SKM-1 (cell line): Measurements from ENCODE around the gene ADAMTSL3.

Source experiments
- DNase-seq: peaks from one replicate; lab custom pipeline; 2025; ENCODE audit not compliant: unreplicated experiment; lab: John Stamatoyannopoulos, UW

ADAMTSL3 gene

GRCh38 chr15:83654379-83655236, 685 bp downstream of the ADAMTSL3 start:
- no peak for DNase-seq

DNA sequence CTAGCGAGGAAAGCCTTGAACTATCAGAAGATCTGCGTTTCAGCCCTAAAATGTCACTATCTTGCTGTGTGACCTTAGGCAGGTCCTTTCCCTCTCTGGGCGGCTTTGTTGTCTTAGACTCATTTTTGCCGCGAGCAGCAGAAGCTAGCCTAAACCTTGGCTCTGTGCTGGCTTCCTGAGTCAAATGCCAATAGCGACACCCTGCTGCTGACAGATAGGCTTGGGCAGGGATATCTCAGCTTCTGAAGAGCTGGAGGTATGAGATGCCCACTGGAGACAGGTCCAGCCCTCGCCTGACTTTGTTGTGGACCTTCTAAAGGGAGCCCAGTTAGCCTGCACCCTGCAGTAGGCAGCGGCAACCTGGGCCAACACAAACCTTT, 1.3 kb downstream of the ADAMTSL3 start:
- no peak for DNase-seq

DNA sequence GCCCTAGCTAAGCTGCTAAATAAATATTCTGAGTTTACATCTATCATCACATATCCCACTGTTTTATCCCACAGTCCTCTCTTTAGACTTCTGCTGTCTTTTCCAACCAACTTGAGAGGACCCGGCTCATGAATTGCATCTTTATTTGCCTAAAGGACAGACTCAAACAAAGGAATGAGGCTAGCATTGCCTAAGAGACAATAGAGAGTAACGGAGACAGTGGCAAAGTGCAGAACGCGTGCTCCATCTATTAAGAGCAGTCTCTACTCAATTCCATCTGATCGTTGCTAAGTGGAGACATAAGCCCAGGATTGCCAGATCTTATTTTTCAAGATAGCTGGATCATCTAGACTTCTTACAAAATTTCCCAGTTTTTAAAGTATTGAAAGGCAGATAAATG, 2.3 kb downstream of the ADAMTSL3 start:
- no peak for DNase-seq

- DNase-seq = no peak
Measured at GRCh38 chr15:83656943-83657528, 3.1 kb downstream of the ADAMTSL3 start.

- DNase-seq = no peak
Measured at GRCh38 chr15:83657549-83657948, 3.6 kb downstream of the ADAMTSL3 start.

DNA sequence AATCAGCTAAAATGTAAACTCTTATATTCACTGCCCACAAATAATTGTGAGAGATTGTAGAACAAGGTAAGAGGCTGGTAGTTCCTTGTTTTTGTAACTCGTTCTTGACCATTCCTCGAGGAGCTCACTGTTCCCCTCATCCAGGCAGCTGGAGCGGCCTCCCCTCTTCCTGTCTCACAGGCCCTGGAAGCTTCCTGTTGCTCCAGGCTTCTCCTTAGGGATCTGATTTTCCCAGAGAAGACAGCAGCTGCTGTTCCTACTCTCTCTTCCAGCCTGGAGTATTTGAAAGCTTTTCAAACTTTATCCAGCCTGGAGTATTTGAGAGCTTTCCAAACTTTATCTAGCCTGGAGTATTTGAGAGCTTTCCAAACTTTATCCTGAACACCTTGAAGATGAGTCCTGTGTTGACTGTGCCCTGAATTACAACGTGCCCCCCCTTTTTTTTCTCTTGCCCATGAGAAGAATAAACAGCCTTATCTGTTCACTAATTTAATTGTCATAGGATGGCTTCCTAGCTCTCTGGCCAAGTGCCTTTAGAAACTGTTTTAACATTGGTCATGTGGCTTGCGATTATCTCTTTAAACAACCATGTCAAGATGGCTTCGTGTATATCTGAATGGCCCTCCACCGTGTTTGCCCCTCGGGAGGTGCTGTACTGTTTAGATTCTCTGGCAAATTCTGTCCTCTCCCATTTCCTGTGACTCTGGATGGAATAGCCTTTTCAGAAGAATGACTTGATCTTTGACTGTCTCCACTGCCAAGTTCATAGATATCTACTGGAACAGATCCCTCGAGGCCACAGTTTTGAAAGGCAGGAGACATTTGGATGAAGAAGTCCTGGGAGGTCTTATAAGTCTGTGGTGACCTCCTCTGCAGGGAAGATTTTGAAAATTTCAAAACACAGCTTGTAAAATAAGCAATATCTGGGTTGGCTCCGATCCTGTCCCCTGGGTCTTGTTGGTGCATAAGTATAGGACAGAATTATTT, 4.8 kb downstream of the ADAMTSL3 start:
- DNase-seq = no peak

DNA sequence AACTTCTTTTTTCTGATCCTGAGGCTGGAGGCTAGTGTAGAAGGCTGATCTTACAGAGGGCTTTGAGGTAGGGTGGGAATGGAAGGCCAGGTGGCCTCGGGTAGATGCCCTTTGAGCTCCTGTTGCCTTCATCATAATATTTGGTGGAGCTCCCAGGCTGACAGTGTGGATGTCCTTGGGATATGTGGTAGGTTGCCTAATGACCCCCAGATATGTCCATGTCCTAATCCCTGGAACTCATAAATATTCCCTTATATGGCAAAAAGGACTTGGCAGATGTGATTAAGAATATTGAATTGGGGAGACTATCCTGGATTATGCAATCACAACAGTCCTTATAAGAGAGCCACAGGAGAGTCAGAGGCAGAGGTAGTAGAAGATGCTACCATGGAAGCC, 5.5 kb downstream of the ADAMTSL3 start:
- DNase-seq = no peak

DNA sequence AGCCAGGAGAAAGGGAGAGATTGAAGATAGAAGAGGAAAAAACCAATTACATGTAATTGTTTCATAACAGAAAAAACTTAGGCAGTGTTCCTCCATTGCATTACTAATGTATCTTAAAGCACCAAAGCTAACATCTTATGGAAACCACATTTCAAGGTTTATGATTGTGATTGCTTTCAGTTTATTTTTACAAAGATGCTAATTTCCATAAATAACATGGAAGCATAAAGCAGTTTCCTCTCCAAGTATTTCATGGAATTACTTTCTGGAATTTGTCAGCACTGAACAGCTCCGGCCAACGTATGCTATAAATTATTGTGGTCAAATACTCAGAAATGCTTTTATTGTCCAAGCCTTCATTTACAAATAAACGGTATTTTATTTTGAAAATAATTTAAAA, 11.6 kb downstream of the ADAMTSL3 start:
- DNase-seq = no peak

- DNase-seq = no peak
Measured at GRCh38 chr15:83670672-83671229, 16.8 kb downstream of the ADAMTSL3 start.

GRCh38 chr15:83671603-83672002, 17.7 kb downstream of the ADAMTSL3 start:
- no peak for DNase-seq

DNA sequence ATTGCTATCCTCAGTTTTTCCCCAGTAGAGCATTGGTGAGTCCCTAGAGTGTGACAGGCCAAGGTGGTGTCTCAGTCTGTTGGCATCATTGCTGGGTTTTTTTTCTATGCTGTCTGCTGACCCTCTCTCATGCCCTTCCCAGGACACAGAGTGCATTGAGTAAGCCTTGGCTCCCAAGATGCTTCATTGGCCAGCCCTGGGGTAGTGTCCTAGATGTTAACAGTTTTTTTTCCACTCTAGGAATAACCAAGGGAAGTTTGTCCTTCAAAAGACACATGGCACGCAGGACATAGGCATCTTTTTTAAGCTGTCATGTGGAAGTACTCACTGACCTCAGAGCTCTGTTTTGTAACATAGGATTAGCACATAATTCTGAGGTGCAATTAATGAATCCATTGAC, 19.5 kb downstream of the ADAMTSL3 start:
- no peak for DNase-seq

- no peak for DNase-seq
Measured at GRCh38 chr15:83682476-83683088, 28.7 kb downstream of the ADAMTSL3 start.

- no peak for DNase-seq
Measured at GRCh38 chr15:83685916-83686332, 32.0 kb downstream of the ADAMTSL3 start.

DNA sequence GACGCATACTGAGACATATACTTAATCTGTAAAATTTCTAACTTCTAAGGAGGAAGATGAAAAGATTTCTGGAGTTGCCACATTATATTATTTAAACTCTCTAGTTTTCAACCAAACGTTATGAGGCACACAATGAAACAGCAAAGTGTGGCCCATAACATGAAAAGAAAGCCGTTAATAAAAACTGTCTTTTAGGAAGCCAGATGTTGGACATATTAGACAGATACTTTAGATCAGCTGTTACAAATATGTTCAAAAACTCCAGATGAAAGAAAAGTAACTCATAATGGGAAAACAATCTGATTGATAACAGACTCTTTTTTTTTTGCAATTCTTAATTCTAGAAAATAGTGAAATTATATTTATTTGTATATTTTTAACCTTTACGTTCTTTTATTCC, 34.3 kb downstream of the ADAMTSL3 start:
- DNase-seq = no peak

DNA sequence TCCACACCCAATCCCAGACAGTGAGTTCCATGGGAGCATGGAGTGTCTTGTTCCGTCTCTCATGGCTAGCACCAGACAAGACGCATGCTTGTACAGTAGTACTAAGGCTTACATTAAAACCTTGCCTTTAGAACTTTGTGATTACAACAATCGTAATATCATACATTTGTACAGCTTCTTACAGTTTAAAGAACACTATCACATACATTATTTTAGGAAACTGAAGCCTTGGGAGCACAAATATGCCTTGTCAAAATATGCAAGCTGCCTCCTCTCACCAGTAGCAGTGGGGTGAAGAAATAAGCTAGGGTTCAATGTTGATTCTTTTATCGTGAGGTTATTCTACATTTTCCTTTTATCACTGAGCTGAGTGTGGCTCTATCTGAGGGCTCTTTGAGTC, 36.8 kb downstream of the ADAMTSL3 start:
- DNase-seq = no peak

DNA sequence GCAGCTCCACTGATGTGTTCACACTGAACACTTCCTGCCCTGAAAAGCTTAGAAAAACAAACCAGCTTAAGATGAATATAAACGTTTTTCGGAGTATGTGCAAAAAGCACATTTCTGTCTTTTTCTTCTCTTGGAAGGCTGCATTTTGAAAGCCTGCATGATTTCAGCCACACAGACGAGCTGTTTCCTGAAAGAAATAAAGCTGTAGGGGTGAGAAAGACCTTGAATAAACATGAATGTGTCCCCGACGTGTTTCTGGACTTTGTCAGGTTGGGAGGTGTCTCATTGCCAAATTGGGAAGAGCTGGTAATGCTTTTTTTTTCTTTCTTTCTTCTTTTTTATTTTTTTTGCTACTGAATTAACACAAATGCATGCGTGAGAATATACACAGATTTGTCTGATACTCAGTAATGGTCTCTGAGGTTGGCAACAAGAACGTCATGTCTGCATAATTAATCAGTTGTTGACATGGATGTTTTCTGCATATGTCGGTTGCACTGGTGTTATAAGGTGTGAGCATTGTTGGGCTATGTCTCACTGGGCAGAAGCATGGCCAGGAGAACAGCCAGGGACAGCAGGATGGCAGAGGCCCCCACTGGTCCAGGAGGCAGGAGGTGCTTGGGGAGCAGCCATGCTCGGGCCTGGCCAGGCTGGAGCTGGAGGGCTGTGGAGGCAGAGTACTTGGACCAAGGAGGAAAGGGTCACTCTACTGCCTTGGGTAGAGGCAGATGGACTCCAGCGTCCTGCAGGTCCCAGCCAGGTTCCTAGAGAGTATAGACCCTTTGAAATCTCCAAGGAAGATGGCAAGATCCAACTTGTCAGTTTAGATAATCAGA, 39.0 kb downstream of the ADAMTSL3 start:
- DNase-seq = no peak

- no peak for DNase-seq
Measured at GRCh38 chr15:83694015-83694414, 40.1 kb downstream of the ADAMTSL3 start.

DNA sequence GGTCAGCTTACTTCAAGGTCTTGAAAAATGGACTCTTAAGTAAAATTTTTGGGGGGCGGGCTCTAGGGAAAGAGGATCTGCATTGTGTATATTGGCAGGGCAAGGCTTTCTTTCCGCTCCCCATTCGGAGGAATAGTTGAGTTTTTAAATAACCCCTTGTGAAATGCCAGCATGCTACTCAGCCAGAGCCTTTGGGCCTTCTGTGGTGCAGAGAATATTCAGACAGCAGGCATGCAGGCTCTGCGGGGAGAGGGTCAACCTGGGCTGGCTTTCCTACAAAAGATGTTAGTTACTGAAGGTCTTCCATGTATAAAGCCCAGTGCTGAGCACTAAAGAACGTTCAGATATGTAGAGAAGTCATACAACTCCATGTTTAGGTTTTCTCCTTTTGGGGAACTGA, 40.6 kb downstream of the ADAMTSL3 start:
- no peak for DNase-seq

GRCh38 chr15:83695246-83695645, 41.3 kb downstream of the ADAMTSL3 start:
- DNase-seq = no peak

DNA sequence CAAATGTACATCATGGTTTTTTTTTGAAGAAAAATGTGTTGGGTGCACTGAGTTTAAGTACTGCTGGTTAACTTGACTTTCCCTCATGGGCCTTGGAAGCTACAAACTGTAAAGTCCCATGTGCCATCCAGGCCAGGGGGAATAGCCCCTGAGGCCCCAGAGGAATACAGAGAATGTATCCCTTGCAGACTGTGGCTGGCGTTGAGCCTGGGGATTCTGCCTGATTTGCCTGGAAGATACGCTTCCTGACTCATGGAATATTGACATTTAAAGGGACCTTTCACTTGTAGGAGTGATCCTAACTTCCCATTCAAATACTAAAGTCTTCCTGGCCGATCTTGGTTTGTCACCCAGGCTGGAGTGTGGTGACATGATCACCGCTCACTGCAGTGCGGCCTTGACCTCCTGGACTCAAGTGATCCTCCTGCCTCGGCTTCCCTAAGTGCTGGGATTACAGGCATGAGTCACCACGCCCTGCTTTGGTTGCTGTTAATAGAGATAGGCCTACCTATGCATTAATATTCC, 42.0 kb downstream of the ADAMTSL3 start:
- no peak for DNase-seq
